Esophagus (tissue), 2 donors: ENCODE data around the gene RAPGEF2. TPM values are rescaled to one million over a fixed set of nuclear protein-coding genes. Genes with fewer than 3 reads are reported as not detected.

ENCODE experiments used
- H3K27ac ChIP-seq, 2 donors: one replicate each; pipeline ENCODE4 v1.5.1; 2013; ENCODE audit warnings: low read depth in 2 of 2, mild to moderate bottlenecking in 2 of 2, inconsistent platforms in 1 of 2, low read length in 1 of 2, moderate library complexity in 1 of 2
- H3K27me3 ChIP-seq, 2 donors: one replicate each; pipeline ENCODE4 v1.6.1; 2013; ENCODE audit warnings: low read length in 2 of 2, control low read depth in 1 of 2, mild to moderate bottlenecking in 1 of 2; ENCODE audit not compliant: insufficient read depth in 2 of 2, control insufficient read depth in 1 of 2
- H3K36me3 ChIP-seq, 2 donors: one replicate each; pipeline ENCODE4 v1.6.1; 2013; ENCODE audit warnings: low read length in 1 of 2; ENCODE audit not compliant: control insufficient read depth in 2 of 2, insufficient read depth in 2 of 2
- H3K4me1 ChIP-seq, 2 donors: one replicate each; pipeline ENCODE4 v1.6.1; 2013; ENCODE audit warnings: low read length in 1 of 2; ENCODE audit not compliant: control insufficient read depth in 2 of 2, insufficient read depth in 2 of 2
- H3K4me3 ChIP-seq, 2 donors: one replicate each; pipeline ENCODE4 v1.5.1; 2013; ENCODE audit warnings: low read length in 2 of 2, mild to moderate bottlenecking in 2 of 2, low read depth in 1 of 2, moderate library complexity in 1 of 2
- H3K9me3 ChIP-seq, 2 donors: one replicate each; pipeline ENCODE4 v1.6.1; 2013; ENCODE audit warnings: mild to moderate bottlenecking in 2 of 2, low read depth in 1 of 2, low read length in 1 of 2, moderate library complexity in 1 of 2; ENCODE audit not compliant: control insufficient read depth in 2 of 2, insufficient read depth in 1 of 2
- WGBS, 2 donors: extraction: QIAGEN DNeasy Blood & Tissue Kit; methylation state at CpG; one replicate each; pipeline ENCODE4 v1.1.7; 2013; 5-methylcytosine and 5-hydroxymethylcytosine counted together
- polyA plus RNA-seq, 2 donors: library from polyadenylated mRNA; stranded (reverse); fragments of 200-250 nt; gene quantifications; one replicate each; pipeline ENCODE4 v1.2.3, GENCODE V29; 2013
- donor health status: healthy with polysubstance abuse.
- donor health status: Bipolar disorder and iron deficiency.

The RAPGEF2 gene
- polyA plus RNA-seq, 2 donors: 3.9 to 4.3 TPM

DNA sequence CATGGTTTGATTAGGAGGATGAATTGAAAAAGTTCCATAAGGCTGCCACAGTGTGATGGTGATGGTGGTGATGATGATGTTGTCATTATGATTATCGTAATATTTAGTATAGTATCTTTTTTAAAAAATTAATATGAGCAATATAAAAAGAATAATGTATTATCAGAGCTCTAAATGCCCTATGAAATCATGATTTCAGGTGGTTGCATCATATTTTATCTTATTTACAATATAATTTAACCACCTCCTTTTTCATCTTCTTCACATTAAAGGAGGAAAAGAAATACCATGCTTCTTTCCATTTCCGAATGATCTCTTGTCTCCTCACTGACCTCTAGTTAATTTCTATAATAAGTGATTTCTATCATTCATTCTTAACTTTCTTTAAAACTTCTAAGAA, 225.9 kb downstream of the RAPGEF2 start:
- no peaks in the 10 kb centered on the region for H3K4me1 ChIP-seq
- H3K9me3 ChIP-seq: no peaks in the 10 kb centered on the region
- 91 to 97% methylated on average over 2 of the region's 2 CpGs for WGBS, 2 donors
- no peak overlapping the region for H3K27ac ChIP-seq
- no peaks in the 10 kb centered on the region for H3K27me3 ChIP-seq
- no peaks in the 10 kb centered on the region for H3K36me3 ChIP-seq
- no peak overlapping the region for H3K4me3 ChIP-seq

GRCh38 chr4:159334461-159334860, 231.6 kb downstream of the RAPGEF2 start:
- 85 to 92% methylated on average over 1 of the region's 1 CpG for WGBS, 2 donors

DNA sequence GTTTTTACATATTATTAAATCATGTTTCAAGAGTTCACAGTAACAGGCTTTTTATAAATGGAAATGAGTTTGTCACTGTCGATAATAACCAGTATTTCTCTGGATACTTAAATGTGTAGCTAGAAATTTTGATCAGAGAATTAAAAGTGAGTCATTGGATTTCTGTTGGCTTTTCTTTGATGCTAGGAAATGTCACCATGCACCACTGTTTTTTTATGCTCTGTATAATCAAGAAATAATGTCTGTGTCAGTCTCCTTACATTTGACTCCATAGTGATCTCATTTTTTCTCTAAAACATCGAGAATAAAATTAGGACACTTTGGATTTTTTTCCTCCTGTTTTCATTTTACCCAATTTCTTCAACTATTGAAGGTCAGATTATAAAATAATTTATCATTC, 234.2 kb downstream of the RAPGEF2 start:
- H3K9me3 ChIP-seq: no peaks in the 10 kb centered on the region
- no peaks in the 10 kb centered on the region for H3K27me3 ChIP-seq
- no peak overlapping the region for H3K27ac ChIP-seq
- WGBS, 2 donors: 90 to 91% methylated on average over 2 of the region's 2 CpGs
- H3K36me3 ChIP-seq: peaks cover 0 to 7% of the 10 kb centered on the region in 2 donors
- no peaks in the 10 kb centered on the region for H3K4me1 ChIP-seq
- H3K4me3 ChIP-seq: no peak overlapping the region

More at GRCh38 chr4:159334461-159334860, 231.6 kb downstream of the RAPGEF2 start:
- Histone ChIP-seq H3K27ac (no peak overlapping the region), H3K4me3 (no peak overlapping the region), H3K9me3 (no peaks in the 10 kb centered on the region), H3K4me1 (no peaks in the 10 kb centered on the region), H3K36me3 (peaks cover 0 to 6% of the 10 kb centered on the region in 2 donors), H3K27me3 (no peaks in the 10 kb centered on the region)

DNA sequence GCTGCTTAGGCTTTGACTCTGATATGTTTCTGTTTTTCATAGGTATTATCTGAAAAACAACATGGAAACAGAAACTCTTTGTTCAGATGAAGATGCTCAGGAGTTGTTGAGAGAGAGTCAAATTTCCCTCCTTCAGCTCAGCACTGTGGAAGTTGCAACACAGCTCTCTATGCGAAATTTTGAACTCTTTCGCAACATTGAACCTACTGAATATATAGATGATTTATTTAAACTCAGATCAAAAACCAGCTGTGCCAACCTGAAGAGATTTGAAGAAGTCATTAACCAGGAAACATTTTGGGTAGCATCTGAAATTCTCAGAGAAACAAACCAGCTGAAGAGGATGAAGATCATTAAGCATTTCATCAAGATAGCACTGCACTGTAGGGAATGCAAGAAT, 238.6 kb downstream of the RAPGEF2 start:
- Histone ChIP-seq H3K4me1 (no peaks in the 10 kb centered on the region), H3K4me3 (no peak overlapping the region), H3K27me3 (no peaks in the 10 kb centered on the region), H3K36me3 (peaks cover 9 to 12% of the 10 kb centered on the region in 2 donors), H3K9me3 (no peaks in the 10 kb centered on the region), H3K27ac (no peak overlapping the region)
- 78 to 82% methylated on average over 2 of the region's 2 CpGs for WGBS, 2 donors

DNA sequence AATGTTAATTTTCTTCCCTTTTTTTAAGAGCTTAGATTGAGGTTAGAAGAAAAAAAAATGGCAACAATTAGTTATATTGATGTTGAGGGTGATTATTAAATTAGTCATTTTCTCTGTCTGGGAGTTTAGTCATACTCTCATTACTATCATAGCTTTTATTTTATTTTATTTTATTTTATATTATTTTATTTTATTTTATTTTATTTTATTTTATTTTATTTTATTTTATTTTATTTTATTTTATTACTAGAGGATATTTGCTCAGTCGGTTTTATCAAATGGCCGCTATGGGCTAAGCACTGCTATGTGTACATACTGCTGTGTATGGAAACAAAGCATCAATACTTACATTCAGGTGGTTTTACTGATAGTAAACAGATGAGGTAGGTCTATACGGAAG, 239.5 kb downstream of the RAPGEF2 start:
- Histone ChIP-seq H3K4me1 (no peaks in the 10 kb centered on the region), H3K27me3 (no peaks in the 10 kb centered on the region), H3K27ac (no peak overlapping the region), H3K9me3 (no peaks in the 10 kb centered on the region), H3K4me3 (no peak overlapping the region), H3K36me3 (peaks cover 9 to 14% of the 10 kb centered on the region in 2 donors)
- 86 to 91% methylated on average over 3 of the region's 3 CpGs for WGBS, 2 donors

DNA sequence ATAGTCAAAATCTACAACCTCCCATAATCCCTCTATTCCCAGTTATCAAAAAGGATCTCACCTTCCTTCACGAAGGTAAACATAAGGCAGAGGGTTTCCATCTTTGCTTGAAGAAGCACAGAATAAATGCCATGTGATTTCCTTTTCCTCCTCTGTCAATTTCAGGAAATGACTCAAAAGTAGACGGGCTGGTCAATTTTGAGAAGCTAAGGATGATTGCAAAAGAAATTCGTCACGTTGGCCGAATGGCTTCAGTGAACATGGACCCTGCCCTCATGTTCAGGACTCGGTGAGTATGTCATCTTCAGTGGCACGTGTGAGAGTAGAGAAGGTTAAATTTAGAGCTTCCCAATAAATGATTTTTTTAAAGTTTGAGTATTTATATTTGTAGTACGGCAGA, 240.2 kb downstream of the RAPGEF2 start:
- Histone ChIP-seq H3K27me3 (no peaks in the 10 kb centered on the region), H3K27ac (no peak overlapping the region), H3K36me3 (peaks cover 9 to 14% of the 10 kb centered on the region in 2 donors), H3K4me1 (no peaks in the 10 kb centered on the region), H3K4me3 (no peak overlapping the region), H3K9me3 (no peaks in the 10 kb centered on the region)
- WGBS, 2 donors: 90 to 91% methylated on average over 8 of the region's 8 CpGs

- H3K27me3 ChIP-seq: no peaks in the 10 kb centered on the region
- H3K36me3 ChIP-seq: peaks cover 9 to 12% of the 10 kb centered on the region in 2 donors
- WGBS, 2 donors: 97 to 98% methylated on average over 4 of the region's 4 CpGs
Observed at GRCh38 chr4:159344877-159345276, 242.0 kb downstream of the RAPGEF2 start.

GRCh38 chr4:159346681-159347080, 243.8 kb downstream of the RAPGEF2 start:
- H3K27ac ChIP-seq: no peak overlapping the region
- no peaks in the 10 kb centered on the region for H3K9me3 ChIP-seq
- H3K27me3 ChIP-seq: no peaks in the 10 kb centered on the region
- H3K4me3 ChIP-seq: no peak overlapping the region
- no peaks in the 10 kb centered on the region for H3K4me1 ChIP-seq
- 96 to 97% methylated on average over 5 of the region's 5 CpGs for WGBS, 2 donors
- peaks cover 9 to 12% of the 10 kb centered on the region in 2 donors for H3K36me3 ChIP-seq

More at GRCh38 chr4:159344877-159345276, 242.0 kb downstream of the RAPGEF2 start:
- no peak overlapping the region for H3K27ac ChIP-seq
- no peaks in the 10 kb centered on the region for H3K4me1 ChIP-seq
- H3K4me3 ChIP-seq: no peak overlapping the region
- no peaks in the 10 kb centered on the region for H3K9me3 ChIP-seq

- Histone ChIP-seq H3K27me3 (no peaks in the 10 kb centered on the region), H3K36me3 (peaks cover 9 to 12% of the 10 kb centered on the region in 2 donors), H3K9me3 (no peaks in the 10 kb centered on the region), H3K27ac (no peak overlapping the region), H3K4me1 (no peaks in the 10 kb centered on the region), H3K4me3 (no peak overlapping the region)
- WGBS, 2 donors: 91 to 96% methylated on average over 9 of the region's 9 CpGs
Observed at GRCh38 chr4:159347813-159348212, 244.9 kb downstream of the RAPGEF2 start.

- Histone ChIP-seq H3K9me3 (no peaks in the 10 kb centered on the region), H3K27me3 (no peaks in the 10 kb centered on the region), H3K36me3 (peaks cover 9 to 12% of the 10 kb centered on the region in 2 donors), H3K27ac (no peak overlapping the region), H3K4me3 (no peak overlapping the region), H3K4me1 (no peaks in the 10 kb centered on the region)
- 91 to 95% methylated on average over 3 of the region's 3 CpGs for WGBS, 2 donors
Observed at GRCh38 chr4:159349332-159349731, 246.5 kb downstream of the RAPGEF2 start.
